ENCODE measurements around the gene DNAH14. TPM values are rescaled to one million over a fixed set of nuclear protein-coding genes. Genes with fewer than 3 reads are reported as not detected.
"Not testable (repeated sequence)": the region's sequence is repeated elsewhere in the genome, so short reads cannot be mapped to it uniquely, and the experiment has no call there.

Gene DNAH14
- total RNA-seq, 2 donors from 2014 or later, result 5.8 to 7.7 TPM

GRCh38 chr1:224958490-224958889 lies 29.0 kb downstream of the DNAH14 start:
- no peaks in the 10 kb centered on the region for H3K4me1 ChIP-seq
- no peak for TF ChIP-seq CTCF (IDR thresholded peaks at IDR 0.05)
- no peak overlapping the region for H3K4me3 ChIP-seq
- no peaks in the 10 kb centered on the region for H3K27me3 ChIP-seq
- DNase-seq (ENCODE audit: low spot score), result no peak
- no peaks in the 10 kb centered on the region for H3K9me3 ChIP-seq
- H3K27ac ChIP-seq, result no peak overlapping the region
- H3K36me3 ChIP-seq, result no peaks in the 10 kb centered on the region

- DNase-seq (ENCODE audit: low spot score), result no peak
- no peaks in the 10 kb centered on the region for H3K4me1 ChIP-seq
- no peaks in the 10 kb centered on the region for H3K27me3 ChIP-seq
- H3K9me3 ChIP-seq, result no peaks in the 10 kb centered on the region
- no peaks in the 10 kb centered on the region for H3K36me3 ChIP-seq
- no peak overlapping the region for H3K27ac ChIP-seq
- H3K4me3 ChIP-seq, result no peak overlapping the region
- TF ChIP-seq CTCF (IDR thresholded peaks at IDR 0.05), result no peak
Measured at GRCh38 chr1:224959115-224959514, 29.6 kb downstream of the DNAH14 start.

- Histone ChIP-seq H3K9me3 (no peaks in the 10 kb centered on the region), H3K4me3 (no peak overlapping the region)
- no peak for DNase-seq (ENCODE audit: low spot score)
Measured at GRCh38 chr1:224959656-224960055, 30.2 kb downstream of the DNAH14 start.

GRCh38 chr1:224980181-224980580 lies 50.7 kb downstream of the DNAH14 start:
- no peaks in the 10 kb centered on the region for H3K9me3 ChIP-seq
- H3K27me3 ChIP-seq, result no peaks in the 10 kb centered on the region
- H3K27ac ChIP-seq, result no peak overlapping the region
- no peak for DNase-seq (ENCODE audit: low spot score)
- no peaks in the 10 kb centered on the region for H3K4me1 ChIP-seq
- no peak overlapping the region for H3K4me3 ChIP-seq
- no peaks in the 10 kb centered on the region for H3K36me3 ChIP-seq
- no peak for TF ChIP-seq CTCF (IDR thresholded peaks at IDR 0.05)

More at GRCh38 chr1:224959656-224960055, 30.2 kb downstream of the DNAH14 start:
- H3K36me3 ChIP-seq, result no peaks in the 10 kb centered on the region
- H3K4me1 ChIP-seq, result no peaks in the 10 kb centered on the region
- no peak for TF ChIP-seq CTCF (IDR thresholded peaks at IDR 0.05)
- no peak overlapping the region for H3K27ac ChIP-seq
- H3K27me3 ChIP-seq, result no peaks in the 10 kb centered on the region

GRCh38 chr1:224981922-224982354 lies 52.5 kb downstream of the DNAH14 start:
- H3K27ac ChIP-seq; H3K36me3 ChIP-seq; H3K4me3 ChIP-seq; DNase-seq (ENCODE audit: low spot score); H3K4me1 ChIP-seq; H3K9me3 ChIP-seq; H3K27me3 ChIP-seq: not testable (repeated sequence)

- no peak for DNase-seq (ENCODE audit: low spot score)
- H3K9me3 ChIP-seq, result peaks cover 0 to 7% of the 10 kb centered on the region in 2 donors
- H3K4me1 ChIP-seq, result no peaks in the 10 kb centered on the region
- no peak overlapping the region for H3K27ac ChIP-seq
- TF ChIP-seq CTCF (IDR thresholded peaks at IDR 0.05), result no peak
- H3K4me3 ChIP-seq, result no peak overlapping the region
- no peaks in the 10 kb centered on the region for H3K36me3 ChIP-seq
- H3K27me3 ChIP-seq, result no peaks in the 10 kb centered on the region
Measured at GRCh38 chr1:224988042-224988441, 58.6 kb downstream of the DNAH14 start.

All from right atrium auricular region (tissue), 2 donors.